NCI-H187 (cell line): Measurements from ENCODE around the gene SLC39A1.

Experiments
- DNase-seq, 2 experiments: peaks; one replicate each; lab custom pipeline; 2025; lab: John Stamatoyannopoulos, UW

The SLC39A1 gene

DNA sequence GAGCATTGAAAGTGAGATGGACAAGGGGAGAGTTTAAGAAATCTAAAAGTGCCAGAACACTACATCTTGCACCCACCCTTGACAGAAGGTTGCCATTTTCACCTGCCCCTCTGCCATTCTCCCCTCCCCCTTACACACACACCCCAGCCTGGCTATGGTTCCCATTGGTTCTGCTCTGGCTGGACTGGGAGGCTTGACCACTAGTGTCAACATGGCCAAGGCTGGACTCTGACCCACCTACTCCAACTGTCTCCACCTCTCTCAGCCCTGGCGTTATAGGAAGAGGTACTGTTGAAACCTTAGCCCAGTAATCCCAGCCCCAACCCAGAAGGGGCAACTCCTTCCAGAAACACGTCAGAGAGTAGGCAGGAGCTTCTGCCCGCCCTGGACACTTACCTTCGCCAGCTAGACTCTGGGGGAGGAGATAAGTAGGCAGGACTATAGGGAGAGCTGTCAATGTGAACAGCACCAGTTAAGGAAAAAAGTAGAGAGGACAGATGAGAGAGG lies 9.4 kb downstream of the SLC39A1 start:
- DNase-seq: no peak

DNA sequence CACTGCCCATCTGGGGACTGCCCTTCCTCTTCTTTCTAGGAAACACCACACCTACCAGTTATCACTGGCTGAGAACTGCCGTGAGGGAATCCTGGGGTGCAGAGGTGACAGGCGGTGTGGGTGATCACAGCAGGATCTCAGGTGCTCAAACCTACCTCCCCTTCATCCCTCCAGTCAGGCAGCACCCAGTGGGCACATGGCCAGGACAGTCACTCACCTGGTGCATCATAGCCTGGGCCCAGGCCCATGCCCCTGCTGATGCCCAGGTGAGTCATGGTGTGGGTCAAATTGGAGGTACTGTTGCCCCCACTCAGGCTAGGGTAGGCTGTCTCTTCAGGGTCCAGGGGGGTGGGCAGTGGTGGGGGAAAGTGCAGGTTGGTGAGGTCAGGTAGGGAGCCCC lies 11.5 kb downstream of the SLC39A1 start:
- DNase-seq: no peak

DNA sequence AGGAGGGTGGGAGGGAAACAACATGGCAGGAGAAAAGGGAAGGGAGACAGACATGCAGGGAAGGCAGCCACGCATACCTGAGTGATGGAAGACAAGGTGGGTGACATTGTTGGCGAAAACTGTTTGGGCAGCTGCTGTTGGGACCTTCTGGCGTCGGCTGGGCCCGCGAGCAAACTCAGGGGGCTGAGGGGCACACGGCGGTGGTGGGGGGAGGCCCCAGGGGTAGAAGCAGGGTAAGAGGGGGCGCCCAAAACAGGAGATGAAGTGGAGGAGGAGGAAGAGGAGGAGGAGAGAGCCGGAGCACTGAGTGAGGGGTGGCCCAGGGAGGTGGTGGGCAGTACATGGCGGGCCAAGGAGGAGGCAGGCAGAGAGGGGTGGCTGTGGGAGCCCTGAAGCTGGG lies 12.2 kb downstream of the SLC39A1 start:
- no peak for DNase-seq

DNA sequence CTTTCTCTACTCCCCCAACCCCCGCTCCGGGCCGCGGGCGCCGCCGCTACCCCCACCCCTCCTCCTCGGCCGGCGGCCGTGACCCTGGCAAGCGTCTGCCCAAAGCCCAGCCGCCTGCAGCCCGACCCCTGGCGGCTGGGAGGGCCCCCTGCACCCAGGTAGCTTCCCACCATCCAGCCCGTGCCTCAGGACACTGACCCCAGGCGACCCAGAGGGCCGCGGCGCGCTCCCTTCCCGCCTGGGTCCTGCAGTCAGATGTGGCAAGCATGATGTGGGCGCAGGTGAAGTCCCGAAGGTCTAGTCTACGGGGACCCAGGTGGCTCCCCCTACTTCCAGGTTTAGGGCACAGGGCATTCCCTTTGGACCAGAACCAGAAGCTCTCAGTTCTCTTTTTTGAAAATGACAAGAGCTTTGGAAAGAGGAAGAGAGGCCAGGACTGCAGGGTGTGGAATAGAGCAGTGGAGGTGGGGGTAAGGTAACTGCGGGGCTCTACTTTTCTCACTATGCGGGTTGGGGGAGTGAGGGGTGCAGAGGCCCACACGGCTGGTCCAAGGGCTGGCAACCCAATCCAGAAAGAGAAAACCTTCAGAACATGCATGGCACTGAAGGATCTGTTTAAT lies 16.6 kb downstream of the SLC39A1 start, which contains the start of gene DENND4B:
Gene DENND4B (minus strand): TSS at position 97 of the 620 bp plus-strand sequence. CDS start 2,344 bp downstream, outside the sequence.
- peak; percentile 72 to 84 for DNase-seq

DNA sequence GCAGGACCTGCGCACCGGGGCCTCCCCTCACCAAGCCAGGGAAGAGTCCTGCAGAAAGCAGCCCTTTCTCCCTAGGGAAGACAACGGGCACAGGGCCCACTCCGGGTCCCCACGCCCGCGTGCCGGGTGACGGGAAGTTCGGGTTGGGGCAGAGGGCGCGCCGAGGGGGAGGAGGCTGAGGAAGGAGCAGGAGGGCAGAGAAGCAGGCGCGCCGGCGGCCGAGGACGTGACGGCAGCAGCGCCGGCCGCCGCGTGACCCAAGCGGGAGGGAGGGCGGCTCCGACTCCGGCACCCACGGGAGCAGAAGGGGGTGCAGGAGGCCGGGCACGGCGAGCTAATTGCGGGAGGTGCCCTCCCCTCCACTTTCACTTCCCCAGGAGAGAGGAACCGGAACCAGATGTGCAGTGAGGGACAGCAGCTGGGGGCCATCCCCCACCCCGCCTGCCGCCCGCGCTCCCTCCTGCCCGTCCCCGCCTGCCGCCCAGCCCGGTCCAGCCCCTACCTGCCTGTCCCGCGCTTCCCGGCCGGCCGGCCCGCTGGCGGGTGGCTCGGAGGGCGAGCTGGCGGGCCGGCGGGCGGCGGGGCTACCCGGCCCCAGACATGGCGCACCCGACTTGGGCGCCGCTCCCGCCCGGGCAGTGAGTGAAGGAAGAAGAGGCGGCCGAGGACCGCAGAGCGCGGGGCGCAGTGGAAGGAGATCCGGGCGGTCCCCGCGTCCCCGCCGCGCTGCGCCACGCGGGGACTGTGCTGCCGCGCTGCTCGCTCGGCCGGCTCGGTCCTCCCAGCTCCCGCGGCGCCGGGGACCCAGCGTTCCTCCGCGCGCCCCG lies 17.3 kb downstream of the SLC39A1 start:
- peak in 1 of 2 experiments; percentile 45 for DNase-seq

DNA sequence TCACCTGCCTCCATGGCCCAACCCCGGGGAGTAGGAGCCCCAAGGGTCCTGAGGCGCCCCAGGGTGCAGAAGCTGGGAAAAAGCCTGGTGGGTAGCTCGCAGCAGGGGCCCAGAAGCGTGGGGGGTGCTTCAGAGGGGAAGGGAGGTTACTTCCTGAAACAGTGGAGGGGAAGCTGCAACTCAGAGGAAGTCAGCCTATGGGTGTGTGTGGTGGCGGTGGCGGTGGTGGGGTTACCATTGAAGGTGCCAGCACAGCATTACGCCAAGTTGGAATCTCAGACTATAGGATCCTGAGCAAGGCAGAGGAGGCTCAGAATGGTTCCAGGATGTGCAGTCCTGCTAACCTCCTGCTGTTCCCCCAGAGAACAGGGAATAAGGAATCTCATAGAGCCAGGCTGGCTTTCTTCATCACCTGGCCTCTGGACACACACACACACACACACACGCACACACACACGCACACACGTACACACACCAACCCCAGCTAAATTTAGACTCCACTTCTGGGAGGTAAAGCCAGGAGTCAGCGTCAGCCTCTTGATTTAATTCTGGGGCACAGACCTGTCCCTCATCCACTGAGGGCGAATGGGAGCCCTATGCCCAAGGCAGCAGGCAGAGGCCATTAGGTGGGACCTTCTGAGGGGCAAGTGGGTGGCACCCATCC lies 18.1 kb downstream of the SLC39A1 start:
- DNase-seq: no peak

DNA sequence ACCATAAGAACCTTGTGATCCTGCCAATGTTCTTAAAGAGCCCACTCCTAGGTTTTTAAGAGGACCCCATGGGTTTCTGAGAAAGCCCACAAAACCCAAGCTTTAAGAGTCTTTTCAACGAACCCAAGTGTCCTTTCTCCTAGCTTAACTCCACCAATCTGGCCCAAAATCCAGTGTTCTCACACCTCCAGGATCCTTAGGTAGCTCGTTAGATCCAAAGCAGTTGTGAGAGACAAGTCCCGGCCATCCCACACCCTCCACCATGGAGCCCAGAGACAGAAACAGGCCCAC lies 18.6 kb downstream of the SLC39A1 start:
- DNase-seq: no peak

DNA sequence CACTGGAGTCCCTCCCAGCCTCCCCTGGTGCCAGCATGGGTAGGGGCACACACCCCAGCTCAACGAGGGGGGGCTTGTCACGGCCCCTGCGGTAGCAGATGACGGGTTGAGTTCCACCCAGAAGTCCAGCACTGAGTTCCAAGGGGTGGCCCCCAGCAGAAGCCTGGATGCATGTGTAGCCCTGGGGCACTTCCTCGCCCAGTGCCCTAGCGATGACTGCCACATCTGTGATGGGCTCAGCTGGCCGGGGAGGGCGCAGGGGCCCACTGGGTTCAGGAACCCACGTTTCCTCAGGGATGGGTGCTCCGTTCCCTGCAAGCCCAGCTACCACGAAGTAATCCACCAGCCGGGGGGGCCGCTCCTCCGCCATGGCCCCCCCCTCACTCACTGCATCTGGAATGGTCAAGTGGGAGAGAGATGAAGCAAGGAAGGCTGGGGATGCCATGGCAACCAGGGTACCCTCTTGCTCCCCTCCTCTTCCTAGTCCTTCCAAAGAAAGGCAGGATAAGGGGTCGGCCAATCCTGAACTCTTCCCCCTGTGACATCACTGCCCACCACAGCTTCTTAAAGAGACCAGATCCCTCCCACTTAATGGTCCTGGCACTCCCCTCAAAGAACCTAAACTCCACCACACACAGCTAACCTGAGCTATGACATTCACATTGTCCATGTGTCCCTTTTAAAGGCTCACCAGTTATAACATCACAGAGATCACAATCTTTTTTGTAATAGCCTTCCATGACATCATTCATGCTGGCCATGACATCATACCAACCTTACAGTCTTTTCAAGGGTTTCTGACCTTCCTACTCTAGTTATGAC lies 19.1 kb downstream of the SLC39A1 start:
- DNase-seq: no peak

DNA sequence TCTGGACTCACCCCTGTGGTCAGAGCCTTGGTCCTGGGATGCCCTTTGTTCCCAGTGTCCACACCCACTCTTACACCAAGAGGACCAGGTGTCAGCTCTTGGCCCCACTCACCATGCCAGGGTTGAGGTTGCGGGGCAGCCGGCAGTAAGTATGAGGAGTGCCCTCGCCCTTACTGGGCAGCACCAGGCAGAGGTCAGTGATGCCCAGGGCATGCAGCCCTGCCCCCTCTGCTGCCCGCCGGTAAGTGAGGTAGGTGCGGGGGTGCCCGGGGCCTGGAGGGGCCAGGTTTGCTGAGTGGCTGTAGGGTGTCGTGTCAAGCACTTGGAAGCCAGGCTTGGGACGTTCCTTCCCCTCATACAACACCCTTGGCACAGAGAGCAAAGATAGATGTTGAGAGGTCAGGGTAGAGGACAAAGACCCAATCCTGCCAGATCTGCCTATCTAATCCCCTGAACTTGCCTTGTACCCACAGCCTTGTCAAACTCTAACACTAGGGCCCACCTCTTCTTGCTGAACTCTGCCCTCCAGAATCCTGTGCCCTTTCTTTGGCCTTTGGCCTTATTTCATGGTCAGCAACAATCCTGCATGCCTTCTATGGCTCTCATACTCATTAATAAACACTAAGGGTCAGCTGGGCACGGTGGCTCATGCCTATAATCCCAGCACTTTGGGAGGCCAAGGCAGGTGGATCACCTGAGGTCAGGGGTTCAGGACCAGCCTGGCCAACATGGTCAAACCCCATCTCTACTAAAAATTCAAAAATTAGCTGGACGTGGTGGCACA lies 20.4 kb downstream of the SLC39A1 start:
- no peak for DNase-seq

DNA sequence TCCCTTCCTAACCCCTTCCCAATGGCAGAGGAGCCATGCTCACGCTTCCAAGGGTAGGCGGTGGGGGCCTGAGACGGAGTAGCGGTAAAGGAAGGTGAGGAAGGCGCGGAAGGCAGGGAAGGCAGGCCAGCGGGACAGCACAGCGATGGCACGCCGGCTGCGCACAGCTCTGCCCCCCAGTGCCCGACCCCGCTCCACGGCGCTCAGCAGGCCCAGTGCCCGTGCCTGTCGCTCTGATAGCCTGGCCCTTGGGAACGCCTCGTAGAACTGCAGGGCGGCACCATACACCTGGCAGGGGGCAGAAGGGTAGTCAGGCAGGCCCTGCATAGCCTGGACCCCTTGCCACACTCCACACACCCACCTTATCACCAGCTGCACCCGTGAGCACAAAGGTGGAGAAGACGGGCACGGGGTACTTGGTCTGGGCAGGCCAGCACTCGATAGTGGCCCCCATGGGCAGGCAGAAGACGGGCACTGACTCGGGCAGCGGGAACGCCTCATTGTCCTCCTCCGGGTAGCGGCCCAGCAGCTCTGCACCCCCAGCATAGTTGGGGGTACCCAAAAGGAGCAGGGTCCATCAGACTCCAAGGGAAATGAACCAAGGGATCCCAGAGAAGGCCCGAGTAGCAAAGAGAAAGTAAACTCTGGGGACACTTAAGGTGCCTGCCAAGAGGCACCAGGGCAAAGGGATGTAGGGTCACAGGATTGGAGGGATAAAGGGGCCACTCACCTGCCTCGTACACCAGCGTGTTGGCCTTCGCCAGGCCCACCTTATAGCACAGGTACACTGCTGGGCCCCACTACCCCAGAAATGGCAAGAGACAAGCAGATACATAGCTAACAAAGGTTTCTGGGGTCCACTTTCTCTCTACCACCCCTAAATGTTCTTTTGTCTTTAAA lies 21.3 kb downstream of the SLC39A1 start:
- no peak for DNase-seq

DNA sequence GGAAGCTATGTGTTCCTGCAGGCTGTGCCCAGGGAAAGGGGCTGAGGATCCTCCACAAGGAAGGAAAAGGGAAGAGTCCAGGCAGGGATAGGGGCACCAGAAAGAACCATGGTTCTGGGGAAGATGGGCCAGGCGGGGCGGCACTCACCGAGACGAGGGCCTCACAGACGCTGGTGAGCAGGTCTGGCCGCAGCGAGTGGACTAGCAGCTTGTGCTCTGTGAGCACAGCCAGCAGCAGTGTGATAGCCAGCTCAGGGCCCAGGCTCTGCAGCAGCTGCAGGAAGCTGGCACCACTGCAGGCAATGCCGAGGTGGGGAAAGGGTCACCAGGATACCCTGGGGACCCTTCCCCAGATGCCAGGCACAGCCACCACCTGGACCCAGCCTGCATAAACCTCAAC lies 22.6 kb downstream of the SLC39A1 start:
- DNase-seq: no peak

DNA sequence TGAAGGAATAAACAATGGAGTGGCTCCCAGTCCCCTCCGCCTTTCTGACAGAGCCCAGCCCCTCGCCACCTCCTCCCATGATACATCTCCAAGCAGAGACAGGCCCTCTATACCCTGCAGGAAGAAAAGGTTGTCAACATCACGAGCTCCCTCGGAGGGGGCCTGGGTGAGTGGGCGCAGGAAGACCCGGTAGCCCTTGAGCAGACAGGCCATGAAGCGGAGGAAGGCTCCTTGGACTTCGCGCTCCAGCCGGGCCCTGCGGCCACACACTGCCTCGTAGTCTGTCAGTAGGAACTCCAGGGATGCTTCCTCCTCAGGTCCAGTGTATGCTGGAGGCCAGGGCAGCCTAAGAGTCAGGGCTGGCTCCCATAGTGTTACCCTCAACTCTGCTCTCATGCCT lies 23.9 kb downstream of the SLC39A1 start:
- no peak for DNase-seq

DNA sequence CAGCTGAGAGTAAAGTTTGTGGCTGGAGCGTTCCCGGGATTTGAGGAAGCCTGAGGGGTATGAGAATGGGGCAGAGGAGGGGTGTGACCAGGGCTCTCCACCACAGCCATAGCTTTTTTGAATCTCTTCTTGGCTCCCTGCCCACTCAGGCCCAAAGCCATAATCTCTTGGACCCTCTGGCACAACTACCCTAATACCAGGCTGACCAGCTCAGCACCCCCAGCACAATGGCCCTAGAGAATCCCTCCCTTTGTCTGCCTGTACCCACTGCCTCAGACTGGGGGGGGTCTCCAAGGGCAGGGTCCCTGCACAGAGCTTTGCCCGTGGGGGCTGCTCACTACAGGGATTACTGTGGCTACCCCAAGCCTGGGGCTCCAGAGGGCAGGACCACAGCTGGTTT lies 24.3 kb downstream of the SLC39A1 start:
- DNase-seq: no peak

DNA sequence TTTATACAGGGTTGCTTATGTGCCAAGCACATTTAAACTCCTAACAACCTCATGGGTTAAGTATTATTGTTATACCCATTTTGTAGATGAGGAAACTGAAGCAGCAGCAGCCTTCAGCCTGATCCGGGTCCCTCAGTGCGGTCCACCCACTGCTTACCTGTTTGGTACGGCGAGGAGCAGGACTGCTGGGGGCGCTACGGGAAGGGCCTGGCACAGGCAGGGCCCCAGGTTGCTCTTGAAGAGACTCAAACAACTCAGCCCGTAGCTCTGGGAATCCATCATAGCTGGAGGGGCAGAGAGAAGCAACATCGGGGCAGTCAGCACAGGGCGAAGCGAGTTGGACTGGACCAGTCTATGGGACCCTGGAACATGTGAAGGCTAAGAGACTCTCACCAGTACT lies 26.0 kb downstream of the SLC39A1 start:
- no peak for DNase-seq

DNA sequence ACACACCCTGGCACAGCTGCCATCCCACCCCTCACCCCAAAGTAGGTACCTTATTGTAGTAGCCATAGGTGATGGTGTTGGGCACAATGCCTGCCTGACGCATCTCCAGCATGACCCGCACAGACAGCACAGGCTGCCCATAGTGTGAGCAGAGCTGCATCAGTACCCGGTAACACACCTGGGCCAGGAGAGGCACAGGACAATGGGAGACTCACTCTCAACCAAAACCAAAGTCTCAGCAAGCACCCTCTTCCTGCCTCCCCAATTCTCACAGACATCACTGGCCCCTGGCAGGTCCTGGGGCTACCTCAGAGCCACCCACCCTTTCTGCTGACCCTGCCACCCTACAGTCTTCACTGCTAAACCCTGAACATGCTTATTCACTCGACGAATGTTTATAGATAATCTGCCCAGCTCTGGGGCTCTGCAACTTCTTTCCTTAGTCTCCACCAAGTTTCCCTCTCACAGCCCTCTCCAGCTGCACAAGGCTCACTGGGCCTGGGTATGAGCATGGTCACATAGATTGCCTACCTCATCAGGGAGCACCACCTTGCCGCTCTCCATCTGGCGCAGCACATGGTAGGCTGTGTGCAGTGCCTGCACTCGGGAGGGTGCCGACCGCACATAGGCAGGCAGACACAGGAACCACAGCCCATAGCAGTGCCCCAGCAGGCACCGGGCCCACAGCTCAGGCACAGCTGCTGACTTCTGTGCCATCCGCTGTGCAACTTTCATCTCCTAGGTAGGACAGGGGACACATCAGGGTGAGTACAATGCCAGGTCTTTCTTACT lies 27.1 kb downstream of the SLC39A1 start:
- DNase-seq: no peak

DNA sequence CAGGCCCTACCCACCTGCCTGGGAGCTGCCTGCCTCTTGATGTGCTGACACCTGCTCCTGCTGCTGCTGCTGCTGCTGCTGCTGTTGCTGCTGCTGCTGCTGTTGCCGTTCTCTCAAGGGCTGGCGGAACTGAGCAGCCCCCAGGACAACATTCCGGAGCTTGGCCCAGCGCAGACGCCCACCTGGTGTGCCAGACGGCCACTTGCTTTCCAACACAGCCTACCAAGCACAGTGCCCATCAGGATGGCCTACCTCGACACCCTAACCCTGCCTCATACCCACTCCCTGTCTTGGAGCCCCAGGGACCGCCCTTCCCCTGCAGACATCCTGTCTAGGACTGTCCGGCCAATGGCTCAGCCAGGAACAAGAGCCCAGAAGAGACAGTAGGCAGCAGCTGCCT lies 28.6 kb downstream of the SLC39A1 start:
- no peak for DNase-seq

DNA sequence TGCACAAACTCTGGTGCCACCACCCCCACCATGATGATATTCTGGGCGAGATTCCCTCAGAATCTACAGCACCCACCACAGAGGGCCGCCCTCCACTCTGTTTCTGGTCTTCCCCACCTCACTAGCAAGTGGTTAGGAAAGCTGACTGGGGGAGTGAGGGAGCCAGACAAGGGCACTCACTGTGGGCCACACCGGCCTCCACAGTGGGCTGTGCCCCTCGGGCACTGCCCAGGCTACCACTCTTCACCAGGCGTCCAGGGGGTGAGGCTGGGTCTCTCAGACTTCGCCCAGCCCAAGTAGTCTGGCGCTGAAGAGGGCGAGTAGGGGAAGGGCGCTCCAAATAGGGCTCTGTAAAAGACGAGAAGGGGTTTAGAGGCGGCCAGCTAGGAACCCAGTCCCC lies 29.4 kb downstream of the SLC39A1 start:
- no peak for DNase-seq

DNA sequence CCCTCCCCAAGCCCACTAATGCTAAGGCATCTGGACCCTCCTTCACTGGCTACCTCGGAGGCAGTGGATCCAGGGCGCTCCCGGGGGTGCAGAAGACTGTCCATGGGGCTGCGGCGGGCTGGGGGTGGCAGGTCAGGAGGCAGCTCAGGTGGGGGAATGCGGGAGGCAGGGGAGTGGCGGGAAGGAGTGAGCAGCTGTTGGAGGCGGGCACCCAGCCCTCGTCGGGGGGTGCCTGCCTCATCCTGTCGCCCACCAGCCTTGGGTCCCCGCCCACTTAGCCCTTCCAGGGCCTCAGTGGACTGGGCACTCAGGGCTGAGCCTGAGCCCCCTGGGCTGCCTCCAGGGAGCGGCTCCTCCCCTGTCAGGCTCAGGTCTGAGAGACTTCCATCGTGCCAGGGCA lies 29.9 kb downstream of the SLC39A1 start:
- DNase-seq: no peak
